Retinal pigment epithelial cell (primary cell): ENCODE measurements around the gene ZNF3.

Source experiments
- DNase-seq: peaks from one replicate; pipeline ENCODE4 v3.0.0-alpha.2; 2010; ENCODE audit warnings: low read depth
- H3K4me3 ChIP-seq: 2 replicates; pipeline ENCODE4 v1.5.1; 2011; ENCODE audit warnings: mild to moderate bottlenecking, low read length, control low read depth, moderate library complexity
- TF ChIP-seq, protein P1 (sequence below): conservative IDR thresholded peaks from 2 replicates; pipeline ENCODE4 v1.5.1; 2011; ENCODE audit warnings: low read depth, low read length, control low read depth, inconsistent platforms

Gene ZNF3

DNA sequence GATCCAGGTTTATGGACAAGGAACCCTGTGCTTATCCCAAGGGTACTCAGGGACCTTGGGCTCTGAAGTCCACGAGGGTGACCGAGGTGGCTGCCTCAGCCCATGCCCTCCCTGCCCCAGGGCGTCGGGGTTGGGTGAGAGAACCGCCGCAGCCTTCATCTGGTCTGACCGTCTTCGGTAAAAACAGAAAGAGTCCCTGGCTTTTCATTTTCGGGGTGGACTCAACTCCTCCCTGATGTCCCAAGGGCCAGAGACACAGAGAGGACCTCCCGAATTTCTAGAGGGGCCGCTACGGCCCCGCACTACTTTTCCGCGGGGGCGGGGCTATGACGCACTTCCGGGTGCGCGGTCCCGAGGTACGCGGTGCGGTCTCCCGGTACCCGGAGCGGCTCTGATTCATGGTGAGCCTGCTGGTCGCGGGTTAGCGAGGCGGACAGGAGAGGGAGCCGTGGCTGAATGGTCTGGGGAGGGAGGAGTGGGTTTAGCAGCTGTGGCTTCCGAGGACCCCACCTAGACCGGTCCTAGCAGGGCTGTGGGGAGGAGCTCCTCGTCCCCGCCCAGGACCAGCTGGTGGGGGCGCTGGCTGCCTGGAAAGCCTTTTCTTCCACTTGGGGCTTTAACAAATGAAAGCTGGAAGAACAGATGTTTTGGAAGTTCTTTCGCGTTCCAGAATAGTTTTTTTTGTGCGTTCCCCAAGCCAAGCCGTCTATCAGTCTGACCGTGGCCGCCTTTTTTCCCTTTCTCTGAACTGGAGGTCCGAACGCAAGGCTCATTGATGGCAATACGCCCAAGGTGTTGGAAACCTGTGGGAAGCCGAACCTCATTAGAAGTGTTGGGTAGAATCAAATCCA is 31.9 kb downstream of the ZNF3 start, which contains the start of gene ZSCAN21:
ZSCAN21 (plus strand) TSS at position 334 of the 851 bp plus-strand sequence. CDS start 7,233 bp downstream, outside the sequence.
- H3K4me3 ChIP-seq = peak within 1 kb of the TSS; percentile 93
- DNase-seq = peak; percentile 48
- TF ChIP-seq, protein P1, sequence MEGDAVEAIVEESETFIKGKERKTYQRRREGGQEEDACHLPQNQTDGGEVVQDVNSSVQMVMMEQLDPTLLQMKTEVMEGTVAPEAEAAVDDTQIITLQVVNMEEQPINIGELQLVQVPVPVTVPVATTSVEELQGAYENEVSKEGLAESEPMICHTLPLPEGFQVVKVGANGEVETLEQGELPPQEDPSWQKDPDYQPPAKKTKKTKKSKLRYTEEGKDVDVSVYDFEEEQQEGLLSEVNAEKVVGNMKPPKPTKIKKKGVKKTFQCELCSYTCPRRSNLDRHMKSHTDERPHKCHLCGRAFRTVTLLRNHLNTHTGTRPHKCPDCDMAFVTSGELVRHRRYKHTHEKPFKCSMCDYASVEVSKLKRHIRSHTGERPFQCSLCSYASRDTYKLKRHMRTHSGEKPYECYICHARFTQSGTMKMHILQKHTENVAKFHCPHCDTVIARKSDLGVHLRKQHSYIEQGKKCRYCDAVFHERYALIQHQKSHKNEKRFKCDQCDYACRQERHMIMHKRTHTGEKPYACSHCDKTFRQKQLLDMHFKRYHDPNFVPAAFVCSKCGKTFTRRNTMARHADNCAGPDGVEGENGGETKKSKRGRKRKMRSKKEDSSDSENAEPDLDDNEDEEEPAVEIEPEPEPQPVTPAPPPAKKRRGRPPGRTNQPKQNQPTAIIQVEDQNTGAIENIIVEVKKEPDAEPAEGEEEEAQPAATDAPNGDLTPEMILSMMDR = peak; percentile 19

DNA sequence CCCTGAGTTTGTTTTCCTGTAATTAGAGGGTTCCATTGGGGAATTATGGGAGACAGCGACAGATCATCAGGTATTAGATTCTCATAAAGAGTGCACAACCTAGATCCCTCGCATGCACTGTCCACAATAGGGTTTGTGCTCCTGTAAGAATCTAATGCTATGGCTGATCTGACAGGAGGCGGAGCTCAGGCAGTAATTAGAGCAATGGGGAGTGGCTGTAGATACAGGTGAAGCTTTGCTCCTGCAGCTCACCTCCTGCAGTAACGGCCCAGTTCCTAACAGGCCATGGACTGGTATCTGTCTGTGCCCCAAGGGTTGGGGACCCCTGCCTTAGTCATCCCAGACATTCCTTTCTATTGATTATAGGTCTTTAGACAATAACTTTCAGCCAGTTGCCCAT is 32.8 kb downstream of the ZNF3 start:
- H3K4me3 ChIP-seq = no peak overlapping the region
- TF ChIP-seq, protein P1 = no peak
- DNase-seq = no peak

DNA sequence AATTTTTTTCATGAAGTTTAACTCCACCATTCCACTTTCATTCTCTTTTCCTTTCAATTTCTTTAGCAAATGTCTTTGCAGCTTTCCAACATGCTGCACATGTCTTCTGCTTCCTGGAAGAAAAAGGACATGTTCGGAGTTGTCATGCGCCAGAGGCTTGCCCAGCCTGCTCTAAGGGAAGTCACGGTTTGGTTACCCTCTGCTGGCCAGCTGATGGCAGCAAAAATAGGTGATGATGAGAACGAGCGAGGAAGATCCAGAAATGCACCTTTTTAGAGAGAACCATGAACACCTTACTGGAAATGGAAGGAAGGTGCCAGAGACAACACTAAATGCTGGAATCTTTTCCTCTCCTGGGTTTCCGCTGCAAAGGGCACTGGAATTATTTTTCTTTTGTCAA is 36.8 kb downstream of the ZNF3 start:
- no peak overlapping the region for H3K4me3 ChIP-seq
- TF ChIP-seq, protein P1 = no peak
- no peak for DNase-seq

DNA sequence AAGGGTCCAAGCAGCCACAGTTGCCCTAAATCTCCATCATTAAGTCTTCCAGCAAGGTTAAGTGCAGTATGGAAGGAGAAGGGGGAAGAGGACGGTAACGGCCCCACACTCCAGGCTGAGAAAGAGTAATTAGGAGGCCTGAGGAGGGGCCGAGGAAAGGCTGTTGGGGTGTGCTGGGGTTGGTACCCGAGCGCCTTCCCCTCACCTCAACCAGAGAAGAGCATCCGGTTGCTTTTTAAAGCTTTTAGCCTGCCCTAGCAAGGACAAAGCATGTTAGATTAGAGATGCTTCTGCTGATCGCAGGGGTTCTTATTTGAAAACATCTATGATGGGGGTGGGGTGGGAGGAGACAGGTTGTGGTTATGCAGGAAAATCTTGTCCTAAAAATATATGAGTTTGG is 40.9 kb downstream of the ZNF3 start:
- H3K4me3 ChIP-seq = no peak overlapping the region
- TF ChIP-seq, protein P1 = no peak

DNA sequence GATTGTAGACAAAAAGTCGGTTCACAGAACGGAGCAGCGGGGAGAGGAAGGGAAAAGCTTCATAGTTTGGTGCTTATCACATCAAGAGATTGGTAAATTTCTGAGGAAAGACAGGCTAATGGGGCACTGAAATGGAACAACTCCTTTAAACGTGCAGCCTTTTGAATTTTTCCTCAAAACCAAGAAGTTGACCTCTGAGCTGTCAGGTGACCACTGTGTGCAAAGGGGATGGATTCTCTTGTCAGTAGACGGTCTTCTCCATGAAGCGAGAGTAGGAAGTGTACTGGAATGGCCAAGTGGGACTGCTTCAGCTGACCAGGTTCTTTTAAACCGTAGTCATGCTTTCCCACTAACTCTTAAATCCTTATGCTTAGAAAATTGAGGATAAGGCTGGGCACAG is 43.2 kb downstream of the ZNF3 start:
- H3K4me3 ChIP-seq = no peak overlapping the region
- TF ChIP-seq, protein P1 = no peak
- DNase-seq = no peak

More for the DNA sequence above, 40.9 kb downstream of the ZNF3 start:
- DNase-seq = no peak

DNA sequence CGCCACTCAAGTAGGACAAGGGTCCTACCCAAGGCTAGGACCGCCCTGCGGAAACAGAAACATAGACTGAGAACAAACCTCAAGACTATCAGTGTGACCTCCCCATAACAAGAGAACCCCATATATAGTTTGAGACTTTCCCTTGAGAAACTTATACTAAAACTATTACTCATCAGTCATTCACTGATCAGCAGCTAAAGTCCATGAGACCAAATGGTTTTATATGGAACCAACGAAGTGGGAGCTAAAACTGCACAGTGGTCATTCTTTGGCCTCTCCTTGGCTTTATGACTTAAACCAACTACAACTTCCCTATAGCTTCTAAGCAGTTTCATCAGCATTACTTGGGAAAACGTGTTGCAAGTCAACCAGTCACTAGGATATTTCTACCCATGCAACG is 45.6 kb downstream of the ZNF3 start:
- TF ChIP-seq, protein P1 = no peak

More for the DNA sequence above, 45.6 kb downstream of the ZNF3 start:
- DNase-seq = no peak
- H3K4me3 ChIP-seq = no peak overlapping the region
